Lower lobe of right lung (tissue), 2 donors: ENCODE measurements around the gene RFTN1. TPM values are rescaled to one million over a fixed set of nuclear protein-coding genes. Genes with fewer than 3 reads are reported as not detected.

Experiments
- ATAC-seq, 2 donors: fragments of 200-7000 bp; cut with Tn5 transposase; one replicate each; pipeline ENCODE4 v1.9.1; 2020 to 2022; ENCODE audit warnings: mild to moderate bottlenecking in 2 of 2, moderate library complexity in 2 of 2
- DNase-seq: peaks from one replicate; pipeline ENCODE4 v3.0.0-alpha.2; 2020
- H3K27ac ChIP-seq: fragments of 200-600 bp; one replicate; pipeline ENCODE4 v1.8.0; 2022
- H3K27me3 ChIP-seq: fragments of 200-600 bp; one replicate; pipeline ENCODE4 v1.8.0; 2022; ENCODE audit warnings: low read depth
- H3K36me3 ChIP-seq: fragments of 200-600 bp; one replicate; pipeline ENCODE4 v1.8.0; 2022; ENCODE audit warnings: mild to moderate bottlenecking
- H3K4me1 ChIP-seq: fragments of 200-600 bp; one replicate; pipeline ENCODE4 v1.8.0; 2022
- H3K4me3 ChIP-seq: fragments of 200-600 bp; one replicate; pipeline ENCODE4 v1.8.0; 2022; ENCODE audit warnings: mild to moderate bottlenecking
- H3K9me3 ChIP-seq: fragments of 200-600 bp; one replicate; pipeline ENCODE4 v1.8.0; 2022
- CTCF ChIP-seq: fragments of 200-600 bp; IDR thresholded peaks from one replicate; pipeline ENCODE4 v1.8.0; 2022; ENCODE audit warnings: antibody characterized with exemption, mild to moderate bottlenecking
- intact Hi-C: fragments of 100-400 bp; cut with DNase I; formaldehyde crosslinking; loops from one replicate; pipeline ENCODE4 v1.11.0; 2022
- total RNA-seq: library from RNA; stranded (reverse); fragmentation: NEBNext Ultra II Directional; extraction: Animal tissue kit (Norgen Biotek cat#: 25700); gene quantifications from one replicate; pipeline ENCODE4 v1.2.1, GENCODE V29; 2021
- donor health status: DM: no; HTN: yes; CAD: no; lungs with severe emphysema.

RFTN1 gene
- total RNA-seq, 1 donor from 2014 or later: 58.2 TPM

GRCh38 chr3:16362770-16363169 is 150.7 kb downstream of the RFTN1 start:
- TF ChIP-seq CTCF: no peak
- peaks cover 41% of the 10 kb centered on the region for H3K36me3 ChIP-seq

DNA sequence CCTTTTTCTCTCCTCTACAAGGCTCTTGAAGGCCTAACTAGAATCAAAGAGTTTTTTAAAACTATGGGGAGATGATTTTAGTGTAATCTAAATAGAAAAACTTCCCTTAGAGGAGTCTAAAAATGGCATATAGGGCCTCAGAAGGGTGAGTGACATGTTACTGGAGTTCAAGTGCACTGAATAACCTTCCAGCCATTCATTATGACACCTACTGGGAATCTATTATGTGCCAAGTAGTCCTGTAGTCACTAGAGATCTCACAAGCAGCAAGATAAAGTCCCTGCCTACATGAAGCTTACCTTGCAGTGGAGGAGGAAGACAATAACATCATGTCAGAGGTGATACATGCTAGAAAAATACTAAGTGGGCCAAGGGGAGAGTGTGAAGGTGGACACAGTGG is 152.4 kb downstream of the RFTN1 start:
- H3K27me3 ChIP-seq: no peaks in the 10 kb centered on the region
- peaks cover 7% of the 10 kb centered on the region for H3K4me1 ChIP-seq
- TF ChIP-seq CTCF: no peak
- no peak overlapping the region for H3K4me3 ChIP-seq
- no peak for DNase-seq
- no peak overlapping the region for H3K27ac ChIP-seq
- H3K9me3 ChIP-seq: no peaks in the 10 kb centered on the region
- peaks cover 30% of the 10 kb centered on the region for H3K36me3 ChIP-seq
- ATAC-seq: no peak
- intact Hi-C loops: no loop called here

More at GRCh38 chr3:16362770-16363169, 150.7 kb downstream of the RFTN1 start:
- DNase-seq (no peak), ATAC-seq (no peak)
- Histone ChIP-seq H3K4me1 (peaks cover 7% of the 10 kb centered on the region), H3K4me3 (no peak overlapping the region), H3K27me3 (no peaks in the 10 kb centered on the region), H3K9me3 (no peaks in the 10 kb centered on the region), H3K27ac (no peak overlapping the region)
- intact Hi-C loops: no loop called here

GRCh38 chr3:16359331-16359730 is 154.2 kb downstream of the RFTN1 start:
- Histone ChIP-seq H3K4me3 (no peak overlapping the region), H3K36me3 (peaks cover 23% of the 10 kb centered on the region), H3K27me3 (no peaks in the 10 kb centered on the region), H3K4me1 (peaks cover 7% of the 10 kb centered on the region), H3K27ac (no peak overlapping the region), H3K9me3 (no peaks in the 10 kb centered on the region)
- intact Hi-C loops: no loop called here
- no peak for TF ChIP-seq CTCF
- DNase-seq (no peak), ATAC-seq (peak in 1 of 2 donors; percentile 44)

- no peak for ATAC-seq
- Histone ChIP-seq H3K9me3 (no peaks in the 10 kb centered on the region), H3K4me1 (peaks cover 7% of the 10 kb centered on the region), H3K27ac (no peak overlapping the region), H3K4me3 (no peak overlapping the region), H3K27me3 (no peaks in the 10 kb centered on the region), H3K36me3 (peaks cover 16% of the 10 kb centered on the region)
- no peak for TF ChIP-seq CTCF
- DNase-seq: no peak
- intact Hi-C loops: no loop called here
Measured at GRCh38 chr3:16358336-16358735, 155.2 kb downstream of the RFTN1 start.

GRCh38 chr3:16357186-16358121 is 156.0 kb downstream of the RFTN1 start:
- Histone ChIP-seq H3K9me3 (no peaks in the 10 kb centered on the region), H3K4me3 (no peak overlapping the region), H3K36me3 (peaks cover 19% of the 10 kb centered on the region), H3K27me3 (no peaks in the 10 kb centered on the region), H3K4me1 (peaks cover 7% of the 10 kb centered on the region), H3K27ac (no peak overlapping the region)
- ATAC-seq (no peak), DNase-seq (no peak)
- no peak for TF ChIP-seq CTCF
- intact Hi-C loops: no loop called here
